ENCODE data around the gene NFIL3. TPM values are rescaled to one million over a fixed set of nuclear protein-coding genes. Genes with fewer than 3 reads are reported as not detected.
"Not testable (repeated sequence)": the region's sequence is repeated elsewhere in the genome, so short reads cannot be mapped to it uniquely, and the experiment has no call there.

Gene NFIL3
- total RNA-seq, 1 donor from 2014 or later = 25.7 TPM

DNA sequence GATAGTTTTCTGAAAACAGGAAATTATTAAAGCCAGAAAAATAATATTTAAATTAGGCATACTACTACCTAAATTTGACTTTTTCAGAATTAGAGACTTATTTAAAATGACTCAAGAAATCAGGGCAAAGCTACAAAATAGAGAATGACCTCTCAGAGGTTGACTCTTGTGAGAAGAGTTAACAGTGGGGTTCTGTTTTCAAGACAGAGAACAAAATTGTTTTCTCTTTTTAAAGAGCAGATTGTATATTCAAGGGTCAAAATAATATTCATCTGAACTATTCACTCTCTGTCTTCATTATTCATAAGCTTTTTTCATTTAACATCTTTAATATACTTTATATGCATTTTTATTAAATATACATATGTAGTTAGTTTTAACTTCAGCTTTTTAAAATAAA lies 40.1 kb downstream of the NFIL3 start:
- ATAC-seq = no peak
- H3K27me3 ChIP-seq (ENCODE audit: low read depth) = no peaks in the 10 kb centered on the region
- TF ChIP-seq CTCF (IDR thresholded peaks at IDR 0.05) = no peak
- no peaks in the 10 kb centered on the region for H3K36me3 ChIP-seq
- peaks cover 10% of the 10 kb centered on the region for H3K4me1 ChIP-seq
- intact Hi-C loops (cut with DNase I) = no loop called here
- no peak overlapping the region for H3K4me3 ChIP-seq
- H3K9me3 ChIP-seq = no peaks in the 10 kb centered on the region
- no peak overlapping the region for H3K27ac ChIP-seq
- DNase-seq = no peak

DNA sequence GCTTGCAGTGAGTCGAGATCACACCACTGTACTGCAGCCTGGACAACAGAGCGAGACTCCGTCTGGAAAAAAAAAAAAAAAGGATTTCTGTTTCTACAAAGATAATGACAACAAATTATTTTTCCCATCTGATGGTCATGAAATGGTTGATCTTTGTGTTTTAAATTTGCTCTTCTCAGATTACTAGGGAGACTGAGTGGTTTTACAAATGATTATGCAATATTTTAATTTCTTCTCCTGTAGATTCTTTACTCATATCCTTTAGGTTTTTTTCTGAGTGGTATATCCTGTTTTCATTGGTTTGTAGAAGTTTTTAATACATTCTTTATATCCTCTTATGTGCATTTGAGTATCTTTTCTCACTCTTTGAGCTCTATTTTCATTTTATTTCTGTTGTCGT lies 41.3 kb downstream of the NFIL3 start:
- no peak overlapping the region for H3K27ac ChIP-seq
- H3K27me3 ChIP-seq (ENCODE audit: low read depth) = no peaks in the 10 kb centered on the region
- no peaks in the 10 kb centered on the region for H3K9me3 ChIP-seq
- DNase-seq (no peak), ATAC-seq (no peak)
- H3K4me3 ChIP-seq = no peak overlapping the region
- H3K4me1 ChIP-seq = peaks cover 15% of the 10 kb centered on the region
- no peak for TF ChIP-seq CTCF (IDR thresholded peaks at IDR 0.05)
- intact Hi-C loops (cut with DNase I) = no loop called here
- no peaks in the 10 kb centered on the region for H3K36me3 ChIP-seq

- H3K36me3 ChIP-seq = no peaks in the 10 kb centered on the region
- H3K27ac ChIP-seq = no peak overlapping the region
- TF ChIP-seq CTCF (IDR thresholded peaks at IDR 0.05) = no peak
- H3K4me1 ChIP-seq = peaks cover 29% of the 10 kb centered on the region
- DNase-seq = no peak
- ATAC-seq = no peak
- no peak overlapping the region for H3K4me3 ChIP-seq
- no peaks in the 10 kb centered on the region for H3K9me3 ChIP-seq
- no peaks in the 10 kb centered on the region for H3K27me3 ChIP-seq (ENCODE audit: low read depth)
- intact Hi-C loops (cut with DNase I) = no loop called here
Observed at GRCh38 chr9:91379426-91379825, 44.2 kb downstream of the NFIL3 start.

- peak in 1 of 2 donors; percentile 65 for ATAC-seq
- intact Hi-C loops (cut with DNase I) = no loop called here
- DNase-seq = no peak
Observed at GRCh38 chr9:91378695-91379127, 44.9 kb downstream of the NFIL3 start.

DNA sequence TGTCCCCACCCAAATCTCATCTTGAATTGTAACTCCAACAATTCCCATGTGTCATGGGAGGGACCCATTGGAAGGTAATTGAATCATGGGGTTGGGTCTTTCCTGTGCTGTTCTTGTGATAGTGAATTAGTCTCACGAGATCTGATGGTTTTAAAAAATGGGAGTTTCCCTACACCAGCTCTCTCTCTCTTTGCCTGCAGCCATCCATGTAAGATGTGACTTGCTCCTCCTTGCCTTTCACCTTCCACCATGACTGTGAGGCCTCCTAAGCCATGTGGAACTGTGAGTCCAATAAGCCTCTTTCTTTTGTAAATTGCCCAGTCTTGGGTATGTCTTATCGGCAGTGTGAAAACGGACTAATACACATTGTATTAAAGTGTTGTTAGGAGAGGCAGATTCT lies 45.6 kb downstream of the NFIL3 start:
- not testable (repeated sequence) for H3K9me3 ChIP-seq, H3K27ac ChIP-seq, ATAC-seq

More at GRCh38 chr9:91378695-91379127, 44.9 kb downstream of the NFIL3 start:
- Histone ChIP-seq H3K27me3 (ENCODE audit: low read depth) (no peaks in the 10 kb centered on the region), H3K4me3 (no peak overlapping the region), H3K36me3 (no peaks in the 10 kb centered on the region), H3K9me3 (no peaks in the 10 kb centered on the region), H3K27ac (no peak overlapping the region), H3K4me1 (peaks cover 29% of the 10 kb centered on the region)
- no peak for TF ChIP-seq CTCF (IDR thresholded peaks at IDR 0.05)

DNA sequence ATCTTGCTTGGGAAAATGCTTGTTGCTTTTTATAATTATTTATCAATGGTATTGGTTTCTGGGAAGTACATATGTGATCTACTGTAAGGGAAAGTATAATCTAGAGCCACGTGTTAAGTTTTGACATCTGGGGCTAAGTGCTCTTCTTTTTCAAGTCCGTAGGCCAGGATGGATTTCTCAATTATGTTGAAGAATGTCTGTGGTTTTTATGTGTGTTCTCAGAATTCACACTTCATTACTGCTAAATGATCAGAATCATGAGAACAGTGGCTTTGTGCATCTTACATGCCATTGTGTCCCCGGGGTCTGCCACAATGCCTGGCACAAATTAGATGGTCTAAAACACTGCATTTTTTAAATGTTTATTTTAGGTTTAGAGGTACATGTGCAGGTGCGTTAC lies 47.4 kb downstream of the NFIL3 start:
- no peak overlapping the region for H3K4me3 ChIP-seq
- DNase-seq (no peak), ATAC-seq (peak; percentile 50 to 62)
- peaks cover 29% of the 10 kb centered on the region for H3K4me1 ChIP-seq
- no peaks in the 10 kb centered on the region for H3K36me3 ChIP-seq
- intact Hi-C loops (cut with DNase I) = no loop called here
- no peak for TF ChIP-seq CTCF (IDR thresholded peaks at IDR 0.05)
- no peak overlapping the region for H3K27ac ChIP-seq
- no peaks in the 10 kb centered on the region for H3K27me3 ChIP-seq (ENCODE audit: low read depth)
- no peaks in the 10 kb centered on the region for H3K9me3 ChIP-seq

More for the DNA sequence above, 45.6 kb downstream of the NFIL3 start:
- H3K27me3 ChIP-seq (ENCODE audit: low read depth); H3K36me3 ChIP-seq; intact Hi-C loops (cut with DNase I); H3K4me3 ChIP-seq; DNase-seq: not testable (repeated sequence)
- H3K4me1 ChIP-seq = peaks cover 29% of the 10 kb centered on the region

Measured in lower lobe of right lung (tissue), 2 donors.